H7 (cell line): ENCODE measurements around the gene METTL24. TPM values are rescaled to one million over a fixed set of nuclear protein-coding genes. Genes with fewer than 3 reads are reported as not detected.

Experiments used
- DNase-seq: peaks from one replicate; pipeline ENCODE4 v3.0.0; 2012
- H3K27me3 ChIP-seq: 2 replicates; pipeline ENCODE4 v1.6.0; 2011; ENCODE audit warnings: mild to moderate bottlenecking, low read length; ENCODE audit not compliant: control insufficient read depth, insufficient read depth
- H3K36me3 ChIP-seq: replicated peaks from 2 replicates; pipeline ENCODE4 v1.5.1; 2011; ENCODE audit warnings: low read length; ENCODE audit not compliant: control insufficient read depth, insufficient read depth
- H3K4me3 ChIP-seq: 2 replicates; pipeline ENCODE4 v1.5.1; 2011; ENCODE audit warnings: low read depth, mild to moderate bottlenecking, control low read depth, low read length, moderate library complexity; ENCODE audit not compliant: insufficient read depth
- total RNA-seq: library from RNA; depleted of rRNA; stranded (reverse); fragments of >200 nt; shearing (Covaris generic); gene quantifications from 2 replicates; pipeline ENCODE4 v1.2.3, GENCODE V29; 2014

Gene METTL24
- total RNA-seq, 1 experiment from 2014 or later, result 0.69 TPM

DNA sequence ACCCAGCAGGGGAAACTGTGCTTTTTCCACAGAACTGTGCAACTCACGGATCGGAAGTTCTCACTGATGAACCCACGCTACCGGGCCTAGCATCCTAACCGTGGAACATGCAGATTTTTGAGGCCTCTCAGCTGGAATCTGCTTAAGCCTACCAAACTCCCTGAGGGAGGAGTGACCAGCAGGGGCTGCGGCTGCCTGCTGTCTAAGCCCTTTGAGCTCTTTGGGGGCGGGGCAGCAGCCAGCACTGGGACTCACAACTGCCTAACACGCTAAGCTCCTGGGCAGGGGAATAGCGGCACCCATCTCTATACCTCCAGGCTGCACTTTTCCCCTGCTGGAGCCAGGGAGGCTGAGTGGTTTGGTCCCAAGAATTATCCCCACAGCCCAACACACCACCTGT lies 20.4 kb upstream of the METTL24 start:
- no peak overlapping the region for H3K4me3 ChIP-seq
- no peak for DNase-seq
- no peaks in the 10 kb centered on the region for H3K36me3 ChIP-seq
- H3K27me3 ChIP-seq, result no peaks in the 10 kb centered on the region

DNA sequence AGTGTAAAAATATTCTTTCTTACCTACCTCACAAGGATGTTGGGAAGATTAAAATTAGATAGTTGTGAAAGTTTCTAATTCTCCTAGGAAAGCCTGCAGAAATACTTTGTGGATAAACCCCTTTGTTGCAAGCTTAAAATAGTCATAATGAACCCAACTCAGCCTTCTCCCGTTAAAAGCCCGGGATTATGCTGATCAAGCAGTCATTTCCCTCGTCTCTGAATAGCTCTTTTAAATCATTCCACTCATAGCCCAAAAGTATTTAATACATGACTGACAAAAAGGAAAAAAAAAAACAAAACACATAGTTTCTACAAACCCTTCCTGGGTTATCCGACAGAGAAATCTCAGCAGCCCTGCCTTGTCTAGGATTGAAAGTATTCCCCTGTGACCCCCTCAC lies 10.9 kb upstream of the METTL24 start:
- Histone ChIP-seq H3K4me3 (no peak overlapping the region), H3K36me3 (no peaks in the 10 kb centered on the region)
- DNase-seq, result no peak

DNA sequence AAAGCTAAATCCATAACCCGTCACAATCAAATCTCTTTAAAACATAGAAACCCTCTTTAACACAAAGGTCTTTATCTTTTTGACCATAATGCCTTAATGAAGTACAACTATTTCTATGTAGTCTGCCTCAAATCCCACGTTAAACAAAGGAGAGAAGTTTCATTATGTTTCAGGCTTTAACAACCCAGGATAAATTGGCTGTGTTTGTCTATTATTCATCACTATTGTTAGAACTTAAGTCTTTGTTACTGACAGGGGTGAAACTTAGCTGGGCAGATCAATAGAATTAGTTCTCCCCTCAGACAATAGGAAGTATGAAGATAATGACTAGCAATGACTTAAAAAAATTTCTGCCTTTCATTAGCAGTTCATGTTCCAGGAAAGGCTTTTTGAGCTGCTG lies 10.1 kb upstream of the METTL24 start:
- Histone ChIP-seq H3K36me3 (no peaks in the 10 kb centered on the region), H3K27me3 (no peaks in the 10 kb centered on the region), H3K4me3 (no peak overlapping the region)
- DNase-seq, result no peak

More for the DNA sequence above, 10.9 kb upstream of the METTL24 start:
- H3K27me3 ChIP-seq, result no peaks in the 10 kb centered on the region

DNA sequence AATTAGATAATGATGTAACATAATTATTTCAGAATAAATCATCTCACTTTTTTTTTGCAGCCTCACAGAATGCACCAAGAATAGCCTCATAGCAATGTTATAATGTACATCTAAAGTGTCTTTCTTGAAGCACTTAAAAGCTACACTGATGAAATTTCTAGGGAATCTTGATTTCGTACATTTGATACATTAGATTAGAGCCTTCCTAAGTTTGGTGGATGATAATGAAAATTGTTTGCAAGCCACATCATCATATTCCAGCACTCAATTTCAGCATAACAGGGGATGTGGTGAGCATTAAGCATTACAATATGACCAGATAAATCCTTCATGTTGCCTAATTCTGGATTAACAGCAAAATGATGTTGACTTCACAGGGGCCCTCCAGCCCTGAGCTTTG lies 9.7 kb upstream of the METTL24 start:
- Histone ChIP-seq H3K4me3 (no peak overlapping the region), H3K27me3 (no peaks in the 10 kb centered on the region), H3K36me3 (no peaks in the 10 kb centered on the region)
- no peak for DNase-seq

DNA sequence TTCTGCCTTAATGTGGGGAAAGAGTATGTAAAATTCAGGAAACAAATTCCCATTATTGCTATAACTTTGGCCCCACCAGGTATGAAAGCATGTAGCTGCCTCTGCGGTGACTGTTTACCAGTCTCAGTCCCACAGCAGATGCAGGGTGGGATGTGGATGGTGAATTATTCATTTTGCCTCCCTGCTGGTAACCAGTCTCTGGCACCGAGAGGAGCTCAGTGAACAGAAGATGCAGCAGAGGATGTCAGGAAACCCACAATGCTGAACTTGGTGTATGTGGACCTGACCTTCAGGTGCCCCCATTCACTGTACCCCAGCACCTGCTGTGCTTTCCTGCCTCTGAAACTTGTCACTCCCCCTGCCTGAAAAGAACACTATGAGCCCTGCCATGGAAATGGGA lies 8.8 kb upstream of the METTL24 start:
- Histone ChIP-seq H3K4me3 (no peak overlapping the region), H3K27me3 (no peaks in the 10 kb centered on the region), H3K36me3 (no peaks in the 10 kb centered on the region)
- DNase-seq, result no peak

DNA sequence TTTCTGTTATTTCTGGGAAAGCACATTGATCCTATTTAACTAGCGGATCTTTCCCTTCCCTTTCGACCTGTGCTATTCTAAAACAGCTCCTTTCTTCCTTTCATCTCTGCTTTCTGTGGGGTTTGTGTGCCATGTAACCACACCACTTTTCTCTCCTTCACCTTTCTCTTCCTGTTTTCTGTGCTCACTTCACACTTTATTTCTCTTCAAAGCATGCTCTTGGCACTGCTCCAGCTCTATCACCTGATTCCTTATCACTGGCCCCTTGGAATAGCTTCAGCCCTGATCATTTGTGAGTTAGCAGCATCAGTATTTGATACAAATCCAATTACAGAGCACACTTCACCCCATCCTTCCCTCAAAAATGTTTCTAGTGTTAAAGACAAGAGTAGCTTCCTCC lies 8.1 kb upstream of the METTL24 start:
- no peak overlapping the region for H3K4me3 ChIP-seq
- H3K36me3 ChIP-seq, result no peaks in the 10 kb centered on the region
- H3K27me3 ChIP-seq, result no peaks in the 10 kb centered on the region
- no peak for DNase-seq

DNA sequence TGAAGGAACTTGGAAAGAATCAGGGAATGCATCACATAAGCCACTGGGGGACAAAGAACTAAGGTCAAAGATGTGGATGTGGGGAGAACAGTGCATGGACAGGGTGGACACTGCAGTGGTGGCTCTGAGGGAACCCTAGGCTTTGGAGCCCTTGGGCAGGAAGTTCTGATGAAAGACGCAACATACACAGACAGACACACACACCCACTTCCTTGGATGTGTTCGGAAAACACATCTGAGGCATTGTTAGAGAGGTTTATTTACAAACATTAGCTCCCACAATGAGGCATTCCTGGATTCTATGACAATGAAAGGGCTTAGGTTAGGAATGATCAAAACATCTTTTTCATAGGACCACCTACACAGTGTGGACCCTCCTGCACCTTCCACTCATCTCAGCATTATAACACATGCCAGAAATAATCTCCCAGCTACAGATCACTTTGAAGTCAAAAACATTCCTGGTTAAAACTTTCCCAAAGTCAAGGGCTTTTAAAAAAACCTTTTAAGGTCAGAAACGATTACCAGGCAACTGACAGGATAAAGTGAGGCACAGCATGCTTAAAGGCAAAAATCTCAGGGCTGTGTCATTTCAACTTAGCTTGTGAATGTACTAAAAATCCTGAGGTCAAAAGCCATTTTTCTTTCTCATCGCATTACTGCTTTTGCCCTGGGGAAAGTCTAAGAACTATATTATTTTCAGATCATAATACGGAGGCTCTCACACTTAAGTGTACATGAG lies 6.4 kb upstream of the METTL24 start:
- no peaks in the 10 kb centered on the region for H3K36me3 ChIP-seq
- H3K4me3 ChIP-seq, result no peak overlapping the region
- no peak for DNase-seq
- no peaks in the 10 kb centered on the region for H3K27me3 ChIP-seq

DNA sequence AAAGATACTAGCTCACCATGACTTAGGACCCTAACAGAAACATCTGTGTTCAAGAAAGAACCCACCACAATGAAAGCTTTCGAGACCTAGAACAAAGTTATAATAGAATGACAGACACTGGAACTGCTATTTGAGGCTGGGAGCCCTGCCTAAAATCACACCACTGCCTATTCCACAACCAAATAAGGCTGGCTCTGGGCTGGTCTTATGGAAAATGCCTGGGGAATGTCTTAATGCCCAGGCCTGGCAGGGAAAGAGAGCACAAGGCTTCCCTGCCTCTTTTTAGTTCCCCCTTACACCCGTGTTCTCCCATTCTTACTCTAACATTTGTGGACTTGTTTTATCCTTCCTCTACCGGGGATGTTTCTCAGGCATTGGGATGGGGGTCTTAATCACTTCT lies 5.6 kb upstream of the METTL24 start:
- Histone ChIP-seq H3K36me3 (no peaks in the 10 kb centered on the region), H3K27me3 (peaks cover 4% of the 10 kb centered on the region), H3K4me3 (no peak overlapping the region)
- DNase-seq, result no peak

DNA sequence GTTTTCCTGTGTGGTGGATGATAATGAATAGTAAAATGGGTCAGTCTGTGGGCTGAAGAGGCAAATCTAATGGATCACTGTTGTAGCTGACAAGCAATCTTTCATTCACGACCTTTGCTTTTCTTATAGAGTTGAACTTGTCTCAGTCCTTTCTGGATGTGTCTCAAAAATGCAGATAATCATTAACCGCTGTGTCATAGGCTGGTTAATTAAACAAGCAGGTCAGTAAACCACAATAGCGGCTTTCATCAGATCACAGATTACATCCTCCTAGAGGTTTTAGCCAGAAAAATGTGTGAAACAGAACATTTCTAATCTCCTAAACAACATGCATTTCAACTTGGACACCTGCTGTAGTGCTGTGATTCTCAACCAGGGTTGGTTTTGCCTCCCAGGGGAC lies 2.5 kb upstream of the METTL24 start:
- Histone ChIP-seq H3K4me3 (no peak overlapping the region), H3K27me3 (peaks cover 25% of the 10 kb centered on the region), H3K36me3 (no peaks in the 10 kb centered on the region)
- DNase-seq, result no peak

DNA sequence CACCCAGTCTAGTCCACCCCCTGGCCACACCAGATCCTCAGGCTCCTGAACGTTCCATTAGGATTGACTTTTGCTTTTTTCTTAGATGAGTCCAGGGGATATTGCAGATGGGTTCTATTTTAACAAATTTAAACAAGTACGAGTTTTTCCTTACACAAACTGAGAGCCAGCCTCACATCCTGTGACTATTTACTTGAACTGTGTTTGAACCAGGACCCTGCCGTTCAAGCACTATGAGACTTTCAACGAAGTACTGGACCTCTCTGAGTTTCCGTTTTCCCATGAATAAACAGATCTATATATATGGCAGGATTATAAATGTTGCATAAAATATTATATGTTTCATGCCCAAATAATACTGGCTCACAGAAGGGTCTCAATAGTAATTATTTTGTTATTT lies 1.4 kb upstream of the METTL24 start:
- Histone ChIP-seq H3K27me3 (peaks cover 25% of the 10 kb centered on the region), H3K36me3 (no peaks in the 10 kb centered on the region), H3K4me3 (no peak overlapping the region)
- no peak for DNase-seq

DNA sequence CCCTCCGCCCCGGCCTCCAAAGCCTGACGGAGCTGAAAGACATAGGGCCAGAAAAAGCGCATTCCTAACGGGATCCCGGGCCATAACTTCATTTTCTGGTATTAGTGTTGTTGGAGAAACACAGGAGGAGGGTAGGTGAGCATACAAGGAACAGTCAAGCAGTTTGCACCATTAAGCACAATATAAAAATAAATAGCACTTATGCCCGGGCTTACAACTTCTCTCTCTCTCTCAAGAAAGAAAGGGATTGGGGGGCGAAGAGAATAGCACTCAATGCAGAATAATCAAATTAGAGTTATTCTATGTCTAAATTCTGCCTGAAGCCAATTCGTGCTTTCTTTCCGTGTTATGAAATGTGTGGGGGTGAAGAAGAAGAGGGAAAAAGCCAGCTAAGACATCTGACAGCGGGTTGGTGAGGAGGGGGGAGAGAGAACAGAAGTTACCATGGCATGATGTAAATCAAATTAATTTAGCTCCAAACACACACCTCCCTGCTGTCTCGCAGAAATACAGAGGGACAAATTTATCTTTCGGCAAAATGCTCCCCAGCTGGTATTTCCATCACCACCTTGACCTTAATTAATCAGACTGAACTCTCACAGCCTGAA lies 508 bp upstream of the METTL24 start:
- peak overlapping the region; percentile 60 for H3K4me3 ChIP-seq
- peaks cover 25% of the 10 kb centered on the region for H3K27me3 ChIP-seq
- H3K36me3 ChIP-seq, result no peaks in the 10 kb centered on the region
- no peak for DNase-seq

DNA sequence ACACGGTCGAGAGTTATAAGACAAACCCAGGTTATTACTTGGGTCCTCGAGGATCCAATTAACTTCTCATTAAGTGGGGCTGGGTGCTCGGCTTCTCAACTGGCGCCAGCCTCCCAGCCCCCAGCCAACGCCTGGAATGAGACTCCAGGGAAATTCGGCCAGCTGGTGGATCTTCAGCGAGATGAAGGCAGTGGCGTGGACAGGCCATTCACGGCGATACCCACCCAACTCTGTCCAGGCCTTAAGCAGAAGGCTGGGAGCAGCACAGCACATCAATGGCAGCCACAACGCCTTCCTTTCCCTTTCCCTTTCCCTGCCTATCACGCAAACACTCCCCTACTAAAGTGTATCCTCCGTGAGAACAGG lies 868 bp downstream of the METTL24 start:
- DNase-seq, result peak; percentile 28
- Histone ChIP-seq H3K36me3 (no peaks in the 10 kb centered on the region), H3K27me3 (peaks cover 25% of the 10 kb centered on the region), H3K4me3 (peak overlapping the region; percentile 60)

DNA sequence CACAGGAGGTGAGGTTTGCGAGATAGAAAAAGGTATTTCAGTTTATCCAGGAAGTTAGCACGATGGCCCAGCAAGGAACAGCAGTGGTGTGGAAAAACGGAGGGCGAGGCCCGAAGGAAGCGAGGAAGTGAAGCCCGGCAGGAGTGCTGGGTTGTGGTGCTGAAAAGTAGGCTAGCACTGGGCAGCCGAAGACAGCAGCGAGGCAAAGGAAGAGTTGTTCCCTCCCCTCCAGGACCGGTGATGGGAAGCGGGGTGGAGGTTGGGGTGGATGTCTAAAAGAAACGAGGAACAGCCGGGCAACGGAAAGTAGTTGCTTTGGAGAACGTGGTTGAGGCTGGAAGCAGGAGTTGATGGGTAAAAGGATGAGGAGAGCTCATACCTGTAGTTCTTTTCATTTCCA lies 1.4 kb downstream of the METTL24 start:
- Histone ChIP-seq H3K27me3 (peaks cover 25% of the 10 kb centered on the region), H3K36me3 (no peaks in the 10 kb centered on the region), H3K4me3 (no peak overlapping the region)
- no peak for DNase-seq

DNA sequence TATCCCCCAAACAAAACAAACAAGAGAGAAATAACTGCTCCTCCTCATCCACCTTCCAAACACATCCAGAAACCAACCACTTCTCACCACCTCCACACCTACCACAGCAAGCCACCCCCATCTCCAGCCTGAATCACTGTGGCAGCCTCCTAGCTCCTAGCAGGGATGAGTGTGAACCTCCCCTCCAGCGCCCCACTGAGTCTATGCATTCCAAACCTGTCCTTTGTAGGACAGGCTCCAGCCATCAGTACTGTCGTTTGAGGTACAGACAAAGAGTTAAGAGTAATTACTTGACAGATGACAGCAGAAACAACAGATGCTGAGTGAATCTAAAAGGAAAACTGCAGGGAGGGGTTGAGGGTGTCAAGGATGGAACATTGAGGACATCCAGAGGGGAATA lies 2.4 kb downstream of the METTL24 start:
- Histone ChIP-seq H3K36me3 (no peaks in the 10 kb centered on the region), H3K27me3 (peaks cover 25% of the 10 kb centered on the region), H3K4me3 (no peak overlapping the region)
- DNase-seq, result peak; percentile 53

DNA sequence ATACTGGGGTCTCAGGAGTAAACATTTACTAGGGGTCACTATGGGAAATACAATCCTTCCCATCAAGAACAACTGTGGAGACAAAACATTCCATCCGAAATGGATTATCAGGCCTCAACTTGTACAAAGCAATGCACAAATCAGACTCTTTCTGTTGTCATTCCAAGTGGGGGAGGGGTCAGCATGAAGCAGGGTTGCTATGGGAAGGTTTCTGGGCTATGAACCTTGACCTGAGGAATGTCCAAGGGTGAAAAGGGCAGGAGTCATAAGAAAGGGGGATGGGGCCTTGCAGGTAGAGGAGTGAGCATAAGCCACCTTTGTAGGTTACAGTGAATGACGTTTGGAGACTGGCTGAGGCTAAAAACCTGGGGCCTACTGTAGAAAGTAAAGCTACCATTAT lies 3.1 kb downstream of the METTL24 start:
- Histone ChIP-seq H3K4me3 (no peak overlapping the region), H3K27me3 (peaks cover 25% of the 10 kb centered on the region), H3K36me3 (no peaks in the 10 kb centered on the region)
- no peak for DNase-seq
